Subcutaneous adipose tissue (tissue), 4 donors: Measurements from ENCODE around the gene PRCC. TPM values are rescaled to one million over a fixed set of nuclear protein-coding genes. Genes with fewer than 3 reads are reported as not detected.

Experiments used
- CTCF ChIP-seq: fragments of 450-650 bp; IDR thresholded peaks from one replicate; pipeline ENCODE4 v1.5.1; 2016; ENCODE audit warnings: low read depth, mild to moderate bottlenecking, control low read depth, antibody characterized with exemption, moderate library complexity
- total RNA-seq, 4 donors: library from RNA; depleted of rRNA; stranded (reverse); fragments of >200 nt; gene quantifications; one replicate each; pipeline ENCODE4 v1.1.0, GENCODE V29; 2016

The PRCC gene
- total RNA-seq, 4 donors from 2014 or later: 19.7 to 27.3 (median 21.3) TPM

GRCh38 chr1:156760092-156760795 is 7.1 kb upstream of the PRCC start:
- TF ChIP-seq CTCF: no peak

GRCh38 chr1:156760796-156761104 is 6.6 kb upstream of the PRCC start:
- TF ChIP-seq CTCF: no peak

GRCh38 chr1:156765666-156766065 is 1.7 kb upstream of the PRCC start:
- TF ChIP-seq CTCF: no peak

GRCh38 chr1:156766298-156767100 is 836 bp upstream of the PRCC start:
- TF ChIP-seq CTCF: no peak

GRCh38 chr1:156767879-156768604 is 707 bp downstream of the PRCC start:
- no peak for TF ChIP-seq CTCF

- TF ChIP-seq CTCF: no peak
Observed at GRCh38 chr1:156768610-156769295, 1.4 kb downstream of the PRCC start.

- no peak for TF ChIP-seq CTCF
Observed at GRCh38 chr1:156772222-156772621, 4.9 kb downstream of the PRCC start.
